GM23338 (cell line): ENCODE results near the gene CEACAM21. TPM values are rescaled to one million over a fixed set of nuclear protein-coding genes. Genes with fewer than 3 reads are reported as not detected.

ENCODE experiments used
- ATAC-seq: fragments of 200-7000 bp; cut with Tn5 transposase; 3 replicates; pipeline ENCODE4 v1.9.1; 2020
- DNase-seq: peaks from one replicate; pipeline ENCODE4 v3.0.0-alpha.2; 2015; ENCODE audit warnings: low spot score
- H2AFZ ChIP-seq: fragments of 200-600 bp; sonication (generic); 2 replicates; pipeline ENCODE4 v1.8.0; 2016; ENCODE audit warnings: antibody characterized with exemption, mild to moderate bottlenecking, moderate library complexity
- H3F3A ChIP-seq: fragments of 200-600 bp; sonication (generic); replicated peaks from 2 replicates; pipeline ENCODE4 v1.8.0; 2017; ENCODE audit warnings: antibody characterized with exemption, mixed run types, low read depth
- H3K27ac ChIP-seq: fragments of 200-600 bp; sonication (generic); 2 replicates; pipeline ENCODE4 v1.6.1; 2016; ENCODE audit warnings: low read depth
- H3K27me3 ChIP-seq: fragments of 200-600 bp; sonication (generic); 2 replicates; pipeline ENCODE4 v1.8.0; 2016; ENCODE audit warnings: mild to moderate bottlenecking, mixed run types, moderate library complexity; ENCODE audit not compliant: insufficient read depth
- H3K36me3 ChIP-seq: fragments of 200-600 bp; sonication (generic); 2 replicates; pipeline ENCODE4 v1.8.0; 2016; ENCODE audit warnings: mild to moderate bottlenecking; ENCODE audit not compliant: insufficient read depth
- H3K4me1 ChIP-seq: fragments of 200-600 bp; sonication (generic); 2 replicates; pipeline ENCODE4 v1.8.0; 2016; ENCODE audit warnings: mild to moderate bottlenecking, moderate library complexity; ENCODE audit not compliant: insufficient read depth
- H3K4me2 ChIP-seq: fragments of 200-600 bp; sonication (generic); 2 replicates; pipeline ENCODE4 v1.7.1; 2017; ENCODE audit warnings: mixed run types
- H3K4me3 ChIP-seq: fragments of 200-600 bp; sonication (generic); 2 replicates; pipeline ENCODE4 v1.6.1; 2016; ENCODE audit warnings: mixed run types
- H3K79me2 ChIP-seq: fragments of 200-600 bp; sonication (generic); replicated peaks from 2 replicates; pipeline ENCODE4 v1.8.0; 2017; ENCODE audit warnings: mild to moderate bottlenecking; ENCODE audit not compliant: insufficient read depth
- H3K9me2 ChIP-seq: fragments of 200-600 bp; sonication (generic); 2 replicates; pipeline ENCODE4 v1.8.0; 2017; ENCODE audit not compliant: insufficient read depth
- H4K20me1 ChIP-seq: fragments of 200-600 bp; sonication (generic); replicated peaks from 2 replicates; pipeline ENCODE4 v1.8.0; 2017; ENCODE audit warnings: mild to moderate bottlenecking; ENCODE audit not compliant: insufficient read depth
- H3K27ac Mint-ChIP-seq: 2 replicates; pipeline ENCODE4 v1.8.0; 2020; ENCODE audit warnings: inconsistent platforms, mild to moderate bottlenecking, moderate library complexity, mixed read lengths
- H3K27me3 Mint-ChIP-seq: 3 replicates; pipeline ENCODE4 v1.8.0; 2022; ENCODE audit warnings: low read depth, mild to moderate bottlenecking, moderate library complexity, mixed read lengths, inconsistent platforms; ENCODE audit not compliant: insufficient read depth, poor library complexity
- H3K36me3 Mint-ChIP-seq: 3 replicates; pipeline ENCODE4 v1.8.0; 2021; ENCODE audit warnings: low read depth, mild to moderate bottlenecking, inconsistent platforms, moderate library complexity, mixed read lengths
- H3K4me1 Mint-ChIP-seq: 3 replicates; pipeline ENCODE4 v1.8.0; 2020; ENCODE audit warnings: mild to moderate bottlenecking, inconsistent platforms, mixed read lengths
- H3K4me3 Mint-ChIP-seq: 3 replicates; pipeline ENCODE4 v1.8.0; 2021; ENCODE audit warnings: moderate library complexity, mild to moderate bottlenecking, inconsistent platforms, mixed read lengths
- H3K9me3 Mint-ChIP-seq: 3 replicates; pipeline ENCODE4 v1.8.0; 2020; ENCODE audit warnings: moderate library complexity, mild to moderate bottlenecking, inconsistent platforms, mixed read lengths
- CREB1 ChIP-seq: fragments of 250-450 bp; sonication (Bioruptor Pico); IDR thresholded peaks from 2 replicates; pipeline ENCODE4 v1.5.0; 2020; ENCODE audit warnings: low read depth, mild to moderate bottlenecking, moderate library complexity
- EZH2 ChIP-seq: fragments of 200-600 bp; sonication (generic); IDR thresholded peaks from one replicate; pipeline ENCODE4 v1.8.0; 2017; ENCODE audit warnings: antibody characterized with exemption, mild to moderate bottlenecking, low read depth; ENCODE audit not compliant: unreplicated experiment
- POLR2AphosphoS5 ChIP-seq: IDR thresholded peaks from 2 replicates; pipeline ENCODE4 v1.6.1; 2016; ENCODE audit warnings: antibody characterized with exemption, low read depth
- STAT1 ChIP-seq: IDR thresholded peaks from one replicate; pipeline ENCODE4 v1.6.1; 2016; ENCODE audit warnings: antibody characterized with exemption; ENCODE audit not compliant: unreplicated experiment
- polyA plus RNA-seq: library from polyadenylated mRNA; unstranded; fragments of >200 nt; fragmentation: Nextera tagmentation; extraction: Ambion mirVana; gene quantifications from 2 replicates; pipeline ENCODE4 v1.2.1, GENCODE V29; 2016
- total RNA-seq: library from RNA; depleted of rRNA; stranded (reverse); fragments of >200 nt; shearing (Covaris generic); gene quantifications from 2 replicates; pipeline ENCODE4 v1.2.3, GENCODE V29; 2014
- TF ChIP-seq, protein P1 (sequence below), 2 experiments: fragments of 200-600 bp in 1 of 2; sonication (generic) in 1 of 2; conservative IDR thresholded peaks; 2 replicates each; pipeline versions ENCODE4 v1.5.1 to v1.6.1; 2016 to 2017; ENCODE audit warnings: antibody characterized with exemption in 2 of 2, low read depth in 2 of 2, mild to moderate bottlenecking in 2 of 2, moderate library complexity in 1 of 2
- TF ChIP-seq, protein P2 (sequence below): IDR thresholded peaks from 2 replicates; pipeline ENCODE4 v1.6.1; 2016; ENCODE audit warnings: antibody characterized with exemption
- TF ChIP-seq, protein P3 (sequence below): IDR thresholded peaks from one replicate; pipeline ENCODE4 v1.6.1; 2018; ENCODE audit warnings: antibody characterized with exemption; ENCODE audit not compliant: unreplicated experiment
- TF ChIP-seq, protein P4 (sequence below): fragments of 250-450 bp; sonication (Bioruptor Pico); IDR thresholded peaks from 2 replicates; pipeline ENCODE4 v1.5.0; 2020; ENCODE audit warnings: mild to moderate bottlenecking, moderate library complexity

Gene CEACAM21
- total and polyA plus RNA-seq, 2 experiments from 2014 or later, result not detected

DNA sequence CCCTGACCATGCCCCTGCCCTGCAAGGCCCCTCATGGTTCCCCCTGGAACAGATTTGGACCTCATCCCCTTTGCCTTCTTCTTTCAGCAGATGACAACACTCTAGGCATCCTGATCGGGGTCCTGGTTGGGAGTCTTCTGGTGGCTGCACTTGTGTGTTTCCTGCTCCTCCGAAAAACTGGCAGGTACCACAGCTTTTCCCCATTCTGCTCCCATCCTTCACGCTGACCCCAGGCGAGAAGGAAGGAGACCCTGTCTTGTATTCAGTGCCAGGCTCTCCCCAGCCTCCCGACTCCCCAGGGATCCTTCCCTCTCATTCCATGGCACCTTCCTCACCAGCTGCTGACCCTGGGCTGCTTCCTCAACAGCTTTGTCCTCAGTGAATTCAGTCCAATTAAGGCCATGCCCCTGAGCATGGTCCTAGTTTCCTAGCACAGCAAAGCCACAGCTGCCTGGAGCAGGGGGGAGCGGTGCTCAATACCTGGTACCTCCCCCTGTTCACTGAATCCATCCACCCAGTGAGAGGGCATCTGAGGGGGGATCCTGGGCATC is 8.4 kb downstream of the CEACAM21 start:
- Histone ChIP-seq H2AFZ (no peak overlapping the region), H3K27me3 (no peaks in the 10 kb centered on the region), H3K9me2 (no peaks in the 10 kb centered on the region), H4K20me1 (no peaks in the 10 kb centered on the region), H3K36me3 (no peaks in the 10 kb centered on the region), H3K4me3 (no peak overlapping the region), H3K27ac (no peak overlapping the region), H3K4me1 (no peaks in the 10 kb centered on the region), H3F3A (no peaks in the 10 kb centered on the region), H3K4me2 (no peak overlapping the region), H3K79me2 (no peaks in the 10 kb centered on the region)
- Mint-ChIP-seq H3K4me1 (no peaks in the 10 kb centered on the region), H3K9me3 (peaks cover 66% of the 10 kb centered on the region), H3K36me3 (peaks cover 29% of the 10 kb centered on the region), H3K27ac (no peak overlapping the region), H3K27me3 (peaks cover 22% of the 10 kb centered on the region), H3K4me3 (no peak overlapping the region)
- no peak for DNase-seq
- no peak for ATAC-seq
- TF ChIP-seq, protein P1, sequence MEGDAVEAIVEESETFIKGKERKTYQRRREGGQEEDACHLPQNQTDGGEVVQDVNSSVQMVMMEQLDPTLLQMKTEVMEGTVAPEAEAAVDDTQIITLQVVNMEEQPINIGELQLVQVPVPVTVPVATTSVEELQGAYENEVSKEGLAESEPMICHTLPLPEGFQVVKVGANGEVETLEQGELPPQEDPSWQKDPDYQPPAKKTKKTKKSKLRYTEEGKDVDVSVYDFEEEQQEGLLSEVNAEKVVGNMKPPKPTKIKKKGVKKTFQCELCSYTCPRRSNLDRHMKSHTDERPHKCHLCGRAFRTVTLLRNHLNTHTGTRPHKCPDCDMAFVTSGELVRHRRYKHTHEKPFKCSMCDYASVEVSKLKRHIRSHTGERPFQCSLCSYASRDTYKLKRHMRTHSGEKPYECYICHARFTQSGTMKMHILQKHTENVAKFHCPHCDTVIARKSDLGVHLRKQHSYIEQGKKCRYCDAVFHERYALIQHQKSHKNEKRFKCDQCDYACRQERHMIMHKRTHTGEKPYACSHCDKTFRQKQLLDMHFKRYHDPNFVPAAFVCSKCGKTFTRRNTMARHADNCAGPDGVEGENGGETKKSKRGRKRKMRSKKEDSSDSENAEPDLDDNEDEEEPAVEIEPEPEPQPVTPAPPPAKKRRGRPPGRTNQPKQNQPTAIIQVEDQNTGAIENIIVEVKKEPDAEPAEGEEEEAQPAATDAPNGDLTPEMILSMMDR (conservative IDR thresholded peaks at IDR 0.05; ENCODE audit: low read depth in 2 of 2), result no peak
- TF ChIP-seq, protein P2, sequence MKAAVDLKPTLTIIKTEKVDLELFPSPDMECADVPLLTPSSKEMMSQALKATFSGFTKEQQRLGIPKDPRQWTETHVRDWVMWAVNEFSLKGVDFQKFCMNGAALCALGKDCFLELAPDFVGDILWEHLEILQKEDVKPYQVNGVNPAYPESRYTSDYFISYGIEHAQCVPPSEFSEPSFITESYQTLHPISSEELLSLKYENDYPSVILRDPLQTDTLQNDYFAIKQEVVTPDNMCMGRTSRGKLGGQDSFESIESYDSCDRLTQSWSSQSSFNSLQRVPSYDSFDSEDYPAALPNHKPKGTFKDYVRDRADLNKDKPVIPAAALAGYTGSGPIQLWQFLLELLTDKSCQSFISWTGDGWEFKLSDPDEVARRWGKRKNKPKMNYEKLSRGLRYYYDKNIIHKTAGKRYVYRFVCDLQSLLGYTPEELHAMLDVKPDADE, result no peak
- TF ChIP-seq, protein P3, sequence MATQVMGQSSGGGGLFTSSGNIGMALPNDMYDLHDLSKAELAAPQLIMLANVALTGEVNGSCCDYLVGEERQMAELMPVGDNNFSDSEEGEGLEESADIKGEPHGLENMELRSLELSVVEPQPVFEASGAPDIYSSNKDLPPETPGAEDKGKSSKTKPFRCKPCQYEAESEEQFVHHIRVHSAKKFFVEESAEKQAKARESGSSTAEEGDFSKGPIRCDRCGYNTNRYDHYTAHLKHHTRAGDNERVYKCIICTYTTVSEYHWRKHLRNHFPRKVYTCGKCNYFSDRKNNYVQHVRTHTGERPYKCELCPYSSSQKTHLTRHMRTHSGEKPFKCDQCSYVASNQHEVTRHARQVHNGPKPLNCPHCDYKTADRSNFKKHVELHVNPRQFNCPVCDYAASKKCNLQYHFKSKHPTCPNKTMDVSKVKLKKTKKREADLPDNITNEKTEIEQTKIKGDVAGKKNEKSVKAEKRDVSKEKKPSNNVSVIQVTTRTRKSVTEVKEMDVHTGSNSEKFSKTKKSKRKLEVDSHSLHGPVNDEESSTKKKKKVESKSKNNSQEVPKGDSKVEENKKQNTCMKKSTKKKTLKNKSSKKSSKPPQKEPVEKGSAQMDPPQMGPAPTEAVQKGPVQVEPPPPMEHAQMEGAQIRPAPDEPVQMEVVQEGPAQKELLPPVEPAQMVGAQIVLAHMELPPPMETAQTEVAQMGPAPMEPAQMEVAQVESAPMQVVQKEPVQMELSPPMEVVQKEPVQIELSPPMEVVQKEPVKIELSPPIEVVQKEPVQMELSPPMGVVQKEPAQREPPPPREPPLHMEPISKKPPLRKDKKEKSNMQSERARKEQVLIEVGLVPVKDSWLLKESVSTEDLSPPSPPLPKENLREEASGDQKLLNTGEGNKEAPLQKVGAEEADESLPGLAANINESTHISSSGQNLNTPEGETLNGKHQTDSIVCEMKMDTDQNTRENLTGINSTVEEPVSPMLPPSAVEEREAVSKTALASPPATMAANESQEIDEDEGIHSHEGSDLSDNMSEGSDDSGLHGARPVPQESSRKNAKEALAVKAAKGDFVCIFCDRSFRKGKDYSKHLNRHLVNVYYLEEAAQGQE, result no peak
- no peak for TF ChIP-seq CREB1 (CRISPR knock-in tag)
- TF ChIP-seq, protein P4, sequence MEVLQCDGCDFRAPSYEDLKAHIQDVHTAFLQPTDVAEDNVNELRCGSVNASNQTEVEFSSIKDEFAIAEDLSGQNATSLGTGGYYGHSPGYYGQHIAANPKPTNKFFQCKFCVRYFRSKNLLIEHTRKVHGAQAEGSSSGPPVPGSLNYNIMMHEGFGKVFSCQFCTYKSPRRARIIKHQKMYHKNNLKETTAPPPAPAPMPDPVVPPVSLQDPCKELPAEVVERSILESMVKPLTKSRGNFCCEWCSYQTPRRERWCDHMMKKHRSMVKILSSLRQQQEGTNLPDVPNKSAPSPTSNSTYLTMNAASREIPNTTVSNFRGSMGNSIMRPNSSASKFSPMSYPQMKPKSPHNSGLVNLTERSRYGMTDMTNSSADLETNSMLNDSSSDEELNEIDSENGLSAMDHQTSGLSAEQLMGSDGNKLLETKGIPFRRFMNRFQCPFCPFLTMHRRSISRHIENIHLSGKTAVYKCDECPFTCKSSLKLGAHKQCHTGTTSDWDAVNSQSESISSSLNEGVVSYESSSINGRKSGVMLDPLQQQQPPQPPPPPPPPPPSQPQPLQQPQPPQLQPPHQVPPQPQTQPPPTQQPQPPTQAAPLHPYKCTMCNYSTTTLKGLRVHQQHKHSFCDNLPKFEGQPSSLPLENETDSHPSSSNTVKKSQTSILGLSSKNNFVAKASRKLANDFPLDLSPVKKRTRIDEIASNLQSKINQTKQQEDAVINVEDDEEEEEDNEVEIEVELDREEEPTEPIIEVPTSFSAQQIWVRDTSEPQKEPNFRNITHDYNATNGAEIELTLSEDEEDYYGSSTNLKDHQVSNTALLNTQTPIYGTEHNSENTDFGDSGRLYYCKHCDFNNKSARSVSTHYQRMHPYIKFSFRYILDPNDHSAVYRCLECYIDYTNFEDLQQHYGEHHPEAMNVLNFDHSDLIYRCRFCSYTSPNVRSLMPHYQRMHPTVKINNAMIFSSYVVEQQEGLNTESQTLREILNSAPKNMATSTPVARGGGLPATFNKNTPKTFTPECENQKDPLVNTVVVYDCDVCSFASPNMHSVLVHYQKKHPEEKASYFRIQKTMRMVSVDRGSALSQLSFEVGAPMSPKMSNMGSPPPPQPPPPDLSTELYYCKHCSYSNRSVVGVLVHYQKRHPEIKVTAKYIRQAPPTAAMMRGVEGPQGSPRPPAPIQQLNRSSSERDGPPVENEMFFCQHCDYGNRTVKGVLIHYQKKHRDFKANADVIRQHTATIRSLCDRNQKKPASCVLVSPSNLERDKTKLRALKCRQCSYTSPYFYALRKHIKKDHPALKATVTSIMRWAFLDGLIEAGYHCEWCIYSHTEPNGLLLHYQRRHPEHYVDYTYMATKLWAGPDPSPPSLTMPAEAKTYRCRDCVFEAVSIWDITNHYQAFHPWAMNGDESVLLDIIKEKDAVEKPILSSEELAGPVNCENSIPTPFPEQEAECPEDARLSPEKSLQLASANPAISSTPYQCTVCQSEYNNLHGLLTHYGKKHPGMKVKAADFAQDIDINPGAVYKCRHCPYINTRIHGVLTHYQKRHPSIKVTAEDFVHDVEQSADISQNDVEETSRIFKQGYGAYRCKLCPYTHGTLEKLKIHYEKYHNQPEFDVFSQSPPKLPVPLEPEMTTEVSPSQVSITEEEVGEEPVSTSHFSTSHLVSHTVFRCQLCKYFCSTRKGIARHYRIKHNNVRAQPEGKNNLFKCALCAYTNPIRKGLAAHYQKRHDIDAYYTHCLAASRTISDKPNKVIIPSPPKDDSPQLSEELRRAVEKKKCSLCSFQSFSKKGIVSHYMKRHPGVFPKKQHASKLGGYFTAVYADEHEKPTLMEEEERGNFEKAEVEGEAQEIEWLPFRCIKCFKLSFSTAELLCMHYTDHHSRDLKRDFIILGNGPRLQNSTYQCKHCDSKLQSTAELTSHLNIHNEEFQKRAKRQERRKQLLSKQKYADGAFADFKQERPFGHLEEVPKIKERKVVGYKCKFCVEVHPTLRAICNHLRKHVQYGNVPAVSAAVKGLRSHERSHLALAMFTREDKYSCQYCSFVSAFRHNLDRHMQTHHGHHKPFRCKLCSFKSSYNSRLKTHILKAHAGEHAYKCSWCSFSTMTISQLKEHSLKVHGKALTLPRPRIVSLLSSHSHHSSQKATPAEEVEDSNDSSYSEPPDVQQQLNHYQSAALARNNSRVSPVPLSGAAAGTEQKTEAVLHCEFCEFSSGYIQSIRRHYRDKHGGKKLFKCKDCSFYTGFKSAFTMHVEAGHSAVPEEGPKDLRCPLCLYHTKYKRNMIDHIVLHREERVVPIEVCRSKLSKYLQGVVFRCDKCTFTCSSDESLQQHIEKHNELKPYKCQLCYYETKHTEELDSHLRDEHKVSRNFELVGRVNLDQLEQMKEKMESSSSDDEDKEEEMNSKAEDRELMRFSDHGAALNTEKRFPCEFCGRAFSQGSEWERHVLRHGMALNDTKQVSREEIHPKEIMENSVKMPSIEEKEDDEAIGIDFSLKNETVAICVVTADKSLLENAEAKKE (CRISPR knock-in tag), result no peak
- no peak for TF ChIP-seq POLR2AphosphoS5
- no peak for TF ChIP-seq STAT1
- TF ChIP-seq EZH2, result no peak
